HPDE6-E6E7 (cell line): ENCODE measurements around the gene NRXN2.
"Not testable (repeated sequence)": the region's sequence is repeated elsewhere in the genome, so short reads cannot be mapped to it uniquely, and the experiment has no call there.

Experiments
- DNase-seq: peaks from one replicate; pipeline ENCODE4 v3.0.0; 2011; ENCODE audit warnings: missing footprints; ENCODE audit errors: extremely low spot score

The NRXN2 gene

DNA sequence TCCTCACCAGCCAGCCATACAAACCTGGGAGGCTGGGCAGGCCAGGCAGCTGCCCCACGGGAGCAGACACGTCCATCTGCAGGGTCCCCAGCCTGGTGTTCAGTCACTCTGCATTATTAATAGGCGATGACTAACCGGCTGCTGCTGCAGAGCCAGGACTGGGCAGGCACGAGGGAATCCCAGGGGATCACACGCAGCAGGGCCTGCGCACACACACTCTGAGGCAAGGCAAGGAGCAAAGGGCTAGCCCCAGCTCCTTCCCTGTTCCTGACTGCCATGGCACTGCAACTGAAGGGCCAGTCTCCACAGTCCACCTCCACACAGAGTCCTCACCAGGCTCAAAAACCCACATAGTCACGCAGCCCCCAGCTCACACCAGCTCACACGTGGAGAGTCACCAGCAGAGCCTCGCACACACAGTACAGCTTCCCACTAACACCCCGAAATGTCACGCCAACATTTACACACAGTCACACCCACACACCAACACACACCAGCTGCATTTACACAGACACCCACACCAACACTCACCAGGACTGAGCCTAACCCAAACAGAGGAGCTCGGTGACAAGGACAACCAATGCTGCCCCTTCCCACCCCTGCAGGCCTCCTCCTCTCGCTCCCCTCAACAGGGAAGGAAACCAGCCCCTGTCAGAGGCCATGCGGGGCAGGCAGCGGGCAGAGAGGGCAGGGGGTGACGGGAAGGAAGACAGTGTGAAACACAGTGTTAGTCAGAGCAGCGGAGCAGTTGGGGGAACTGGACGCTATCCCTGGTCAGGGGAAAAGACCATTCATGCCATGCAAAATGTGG is 47.3 kb downstream of the NRXN2 start:
- peak; percentile 78 for DNase-seq

DNA sequence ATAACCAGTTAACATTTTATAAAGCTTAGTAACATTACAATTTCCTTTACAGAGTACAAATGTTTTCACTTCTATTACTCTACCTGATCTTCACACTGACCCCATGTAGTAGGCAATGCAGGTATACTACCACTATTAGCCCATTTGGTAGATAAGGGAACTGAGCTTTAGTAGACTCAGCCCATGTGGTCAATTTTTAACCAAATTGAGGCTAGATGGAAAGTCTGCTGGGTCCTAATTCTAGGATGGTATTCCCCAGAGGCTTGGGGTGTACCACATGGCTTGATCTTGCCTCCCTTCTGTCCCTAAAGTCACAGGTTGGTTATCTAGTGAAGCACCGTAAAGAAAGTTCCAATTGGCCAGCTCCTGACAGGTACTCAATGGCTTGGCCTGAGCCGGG is 48.2 kb downstream of the NRXN2 start:
- no peak for DNase-seq

DNA sequence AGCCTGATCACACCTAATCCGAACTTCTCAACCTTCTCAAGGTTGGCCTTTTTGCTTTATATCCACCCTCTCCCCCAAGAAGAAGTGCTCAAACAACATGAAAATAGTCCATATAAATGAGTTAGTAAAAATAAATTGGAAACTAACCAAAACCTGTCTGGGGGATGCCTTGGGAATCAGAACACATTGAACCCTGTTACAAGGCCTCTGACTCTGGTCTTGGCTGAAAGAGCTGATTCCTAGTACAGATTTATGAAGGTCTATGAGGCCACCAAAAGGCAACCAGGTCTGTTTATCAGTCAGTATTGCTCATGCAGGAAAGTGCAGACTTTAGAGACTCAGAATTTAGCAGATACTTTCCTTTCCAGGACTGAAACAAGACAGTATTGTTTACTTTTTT is 49.7 kb downstream of the NRXN2 start:
- no peak for DNase-seq

DNA sequence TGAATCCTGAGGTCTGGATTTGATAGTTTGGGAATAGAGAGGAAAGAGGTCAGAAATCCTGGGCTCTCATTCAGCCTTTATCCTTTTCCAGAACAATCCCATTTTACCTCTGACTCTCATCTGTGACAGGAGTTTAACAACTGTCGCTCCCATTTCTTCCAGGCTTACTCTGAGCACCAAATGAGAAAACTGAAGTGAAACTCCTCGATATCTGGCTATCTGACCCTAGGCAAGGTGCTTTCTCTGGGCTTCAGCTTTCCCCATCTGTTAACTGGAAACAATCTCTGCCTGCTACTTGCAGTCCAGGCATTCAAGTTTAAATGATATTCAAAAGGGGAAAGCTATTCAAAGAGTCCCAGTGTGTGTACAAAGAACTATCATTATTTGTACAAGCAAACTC is 50.1 kb downstream of the NRXN2 start:
- no peak for DNase-seq

DNA sequence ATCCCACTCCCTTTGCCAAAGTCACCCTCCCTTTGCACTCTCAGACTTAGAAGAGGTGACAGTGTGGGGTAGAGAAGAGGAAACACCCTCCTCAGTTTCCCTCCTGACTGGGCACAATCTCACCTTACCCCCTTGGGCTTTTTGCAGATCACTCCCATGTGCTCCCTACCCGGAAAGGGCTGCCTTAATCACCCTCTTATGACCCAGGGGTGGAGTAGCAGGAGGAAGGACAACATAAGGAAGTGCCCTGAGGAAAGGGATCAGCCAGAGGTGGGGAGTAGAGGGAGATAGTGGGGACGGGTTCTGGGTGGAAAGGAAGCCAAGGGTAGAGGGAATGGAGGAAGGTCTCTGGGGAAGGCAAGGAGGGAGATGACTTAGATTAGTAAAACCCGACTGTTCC is 52.0 kb downstream of the NRXN2 start:
- peak; percentile 21 for DNase-seq

DNA sequence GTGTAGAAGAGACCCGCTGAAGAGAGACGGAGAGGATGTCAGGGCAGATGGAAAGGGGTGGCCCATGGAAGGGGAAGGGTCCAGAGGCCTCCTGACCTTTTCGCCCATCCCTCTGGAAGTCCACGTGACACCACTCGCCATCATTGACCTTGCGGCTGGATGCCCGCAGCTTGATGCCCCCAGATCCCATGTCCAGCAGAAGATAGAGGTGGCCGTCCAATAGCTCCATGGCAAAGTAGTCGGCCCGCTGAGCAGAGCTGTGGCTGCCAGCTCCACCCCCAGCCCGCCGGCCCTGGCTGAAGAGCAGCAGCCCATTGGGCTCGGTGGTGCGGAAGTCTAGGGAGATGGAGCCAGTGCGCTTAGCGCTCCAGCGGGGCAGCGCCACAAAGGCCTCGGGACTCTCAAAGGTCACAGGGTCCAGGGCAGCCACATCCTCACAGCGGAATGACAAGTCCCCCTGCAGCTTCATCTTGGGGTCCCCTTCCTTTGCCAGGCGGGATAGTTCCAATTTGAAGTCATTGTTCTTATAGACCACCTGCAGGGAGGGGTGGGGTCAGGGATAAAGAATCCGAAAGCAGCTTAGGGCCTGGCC is 55.7 kb downstream of the NRXN2 start:
- DNase-seq: no peak

DNA sequence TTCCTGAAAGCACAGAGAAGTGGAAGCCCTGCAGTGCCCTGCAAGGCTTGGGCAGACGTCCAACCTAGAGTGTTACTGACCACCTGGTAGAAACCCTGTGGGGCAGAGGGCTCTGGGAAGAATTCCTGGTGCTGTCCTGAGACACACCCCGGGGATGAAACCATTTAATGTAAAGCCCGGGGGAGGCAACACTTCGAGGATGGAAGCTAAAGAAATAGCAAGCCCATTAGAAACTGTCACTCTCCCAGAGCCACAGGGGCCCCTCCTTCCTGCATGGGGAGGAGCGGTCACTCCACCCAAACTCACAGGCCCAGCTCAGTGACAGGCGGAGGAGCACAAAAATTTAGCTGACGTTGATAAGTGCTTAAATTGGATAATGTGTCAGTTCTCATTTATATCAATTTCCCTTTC is 57.6 kb downstream of the NRXN2 start:
- no peak for DNase-seq

DNA sequence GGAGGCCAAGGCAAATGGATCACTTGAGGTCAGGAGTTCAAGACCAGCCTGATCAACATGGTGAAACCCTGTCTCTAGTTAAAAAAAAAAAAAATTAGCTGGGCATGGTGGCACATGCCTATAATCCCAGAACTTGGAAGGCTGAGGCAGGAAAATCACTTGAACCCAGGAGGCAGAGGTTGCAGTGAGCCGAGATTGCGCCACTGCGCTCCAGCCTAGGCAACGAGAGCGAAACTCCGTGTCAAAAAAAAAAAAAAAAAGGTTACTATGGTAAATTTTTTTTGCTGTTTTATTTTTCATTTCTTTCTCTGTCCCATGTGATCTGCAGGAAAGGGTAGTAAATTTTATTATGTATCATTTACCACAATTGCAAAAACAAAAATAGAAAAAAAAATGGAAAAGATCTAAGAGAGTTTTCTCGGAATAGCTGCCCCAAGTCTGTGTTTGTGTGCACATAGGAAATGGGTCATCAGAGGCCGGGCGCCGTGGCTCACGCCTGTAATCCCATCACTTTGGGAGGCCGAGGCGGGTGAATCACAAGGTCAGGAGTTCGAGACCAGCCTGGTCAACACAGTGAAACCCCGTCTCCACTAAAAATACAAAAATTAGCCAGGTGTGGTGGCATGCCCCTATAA is 58.6 kb downstream of the NRXN2 start:
- DNase-seq: not testable (repeated sequence)

DNA sequence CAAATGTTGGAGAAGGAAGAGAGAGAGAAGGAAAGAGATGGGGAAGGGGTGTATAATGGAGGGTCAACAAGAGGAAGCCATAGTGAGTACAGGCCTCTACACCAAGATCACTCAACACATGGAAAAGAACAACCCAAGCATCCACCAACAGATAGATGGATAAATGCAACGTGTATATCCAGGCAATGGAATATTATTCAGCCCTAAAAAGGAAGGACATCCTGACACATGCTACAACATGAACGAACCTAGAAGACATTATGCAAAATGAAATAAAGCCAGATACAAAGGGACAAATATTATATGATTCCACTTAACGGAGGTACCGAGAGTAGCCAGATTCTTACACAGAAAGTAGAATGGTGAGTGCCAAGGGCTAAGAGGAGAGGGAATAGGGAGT is 59.3 kb downstream of the NRXN2 start:
- no peak for DNase-seq

DNA sequence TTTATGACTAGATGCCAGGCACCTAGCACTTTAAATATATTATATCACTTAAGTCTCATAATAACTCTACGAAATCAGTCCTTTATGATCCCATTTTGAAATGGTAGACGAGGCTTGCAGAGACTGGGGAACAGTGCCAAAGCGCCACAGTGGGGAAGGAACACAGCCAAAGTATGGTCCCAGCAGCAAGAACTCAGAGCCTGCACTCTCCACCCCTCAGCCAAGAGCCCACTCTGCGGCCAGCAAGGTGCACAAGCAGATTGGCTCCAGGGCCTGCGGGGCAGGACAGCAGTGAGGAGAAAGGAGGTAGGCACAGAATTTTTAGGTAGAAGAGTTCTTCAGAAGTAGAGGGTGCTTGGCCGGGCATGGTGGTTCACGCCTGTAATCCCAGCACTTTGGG is 61.4 kb downstream of the NRXN2 start:
- no peak for DNase-seq

DNA sequence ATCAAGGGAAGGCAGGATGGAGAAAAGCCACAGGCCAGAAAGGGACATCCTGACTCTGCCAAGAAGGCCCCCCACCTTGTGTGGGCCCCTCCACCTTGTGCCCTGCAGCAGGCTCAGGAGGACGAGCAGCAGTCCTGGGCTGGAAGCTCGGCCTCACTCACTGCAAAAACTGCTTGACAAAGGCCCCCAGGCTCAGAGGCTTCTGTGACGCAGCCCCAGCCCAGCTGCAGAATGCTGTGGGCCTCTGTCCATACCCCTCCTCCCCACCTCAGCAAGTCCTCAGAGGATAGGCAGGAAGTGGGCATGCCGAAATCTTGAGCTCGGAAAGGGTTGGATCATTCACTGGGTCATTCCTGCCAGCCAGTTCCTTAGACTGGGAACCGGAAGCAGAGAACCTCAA is 61.9 kb downstream of the NRXN2 start:
- DNase-seq: no peak

DNA sequence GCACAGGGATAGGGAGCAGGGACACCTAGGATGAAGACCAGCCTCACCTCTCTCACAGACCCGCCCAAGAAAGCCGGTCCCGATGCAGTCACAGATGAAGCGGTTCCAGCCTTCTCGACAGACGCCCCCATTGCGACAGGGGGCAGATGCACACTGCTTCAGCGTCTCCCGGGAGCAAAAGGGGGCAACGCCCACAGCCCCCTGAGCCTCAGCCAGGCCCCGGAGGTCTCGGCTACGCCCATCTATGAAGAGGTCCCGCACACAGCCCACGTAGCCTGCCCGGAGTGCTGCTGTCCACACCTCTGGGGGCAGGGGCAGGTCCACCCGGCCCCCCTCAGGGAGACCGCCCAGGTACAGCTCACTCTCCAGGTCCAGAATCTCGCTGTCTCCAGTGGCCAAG is 62.3 kb downstream of the NRXN2 start:
- DNase-seq: no peak

DNA sequence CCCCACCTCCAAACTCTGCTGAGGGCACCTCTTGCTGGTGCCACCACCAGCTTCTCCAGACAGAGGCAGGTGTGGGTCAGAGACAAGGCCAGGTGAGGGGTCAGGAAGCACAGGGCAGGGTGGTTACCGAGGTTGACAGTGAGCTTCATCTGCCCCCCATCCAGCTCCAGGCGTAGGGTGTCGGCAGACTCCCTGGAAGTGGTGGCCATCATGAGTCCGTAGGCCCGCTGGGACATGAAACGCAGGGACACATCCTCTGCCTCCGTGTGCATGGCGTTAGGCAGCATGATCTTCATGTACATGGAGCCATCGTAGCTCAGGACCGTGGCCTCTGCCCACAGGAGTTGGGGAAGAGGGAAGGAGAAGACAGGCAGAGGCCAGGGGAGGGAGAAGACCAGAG is 62.8 kb downstream of the NRXN2 start:
- no peak for DNase-seq

DNA sequence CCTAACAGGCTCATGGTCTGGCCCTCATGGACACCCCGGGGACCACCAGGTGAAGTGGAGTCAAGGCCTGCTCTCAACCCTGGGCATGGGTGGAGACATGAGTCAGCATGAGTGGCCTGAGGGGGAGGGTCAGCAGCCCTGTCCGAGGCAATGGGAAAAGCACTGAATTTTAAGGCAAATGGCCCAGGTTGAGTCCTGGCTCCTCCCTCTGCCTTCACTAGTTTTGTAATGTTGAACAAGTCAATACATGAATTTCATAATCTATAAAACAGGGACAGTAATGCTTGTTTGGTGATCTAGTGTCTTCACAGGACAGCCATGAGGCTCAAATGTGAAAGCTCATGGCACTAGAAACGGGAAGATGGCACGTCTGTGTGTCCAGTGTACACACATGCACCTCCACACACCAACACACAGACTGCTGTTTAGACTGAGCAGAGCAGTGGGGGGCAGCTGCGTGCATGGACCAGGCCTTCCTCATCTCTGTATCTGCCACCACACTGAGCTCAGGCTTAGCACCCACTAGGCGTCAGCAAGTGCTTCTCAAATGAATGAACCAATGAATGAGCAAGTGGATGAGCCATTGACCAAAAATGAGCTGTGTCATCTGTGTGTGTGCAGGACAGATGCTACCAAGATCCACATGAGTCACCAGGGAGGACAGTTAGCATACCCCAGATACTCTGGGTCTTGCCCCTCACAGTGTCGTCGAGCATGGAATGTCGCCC is 63.4 kb downstream of the NRXN2 start:
- DNase-seq: peak; percentile 77

DNA sequence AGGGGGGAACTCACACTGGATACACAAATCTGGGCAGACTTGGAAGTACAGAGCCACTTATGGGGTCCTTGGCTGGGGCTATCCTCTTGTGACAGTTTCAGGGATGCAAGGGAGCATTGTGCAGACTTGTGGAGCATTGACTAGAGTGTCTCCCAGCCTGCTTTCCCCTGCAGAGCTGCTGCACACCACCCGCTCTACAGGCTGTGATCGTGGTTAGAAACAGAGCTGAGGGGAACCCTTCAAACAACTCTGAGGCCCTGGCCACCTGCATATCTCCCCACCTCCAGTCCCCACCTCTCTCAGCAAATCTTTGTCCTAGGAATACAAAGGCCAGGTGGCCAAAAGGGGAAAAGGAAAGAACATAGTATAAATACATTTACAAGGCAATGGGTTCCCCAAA is 64.7 kb downstream of the NRXN2 start:
- DNase-seq: no peak

DNA sequence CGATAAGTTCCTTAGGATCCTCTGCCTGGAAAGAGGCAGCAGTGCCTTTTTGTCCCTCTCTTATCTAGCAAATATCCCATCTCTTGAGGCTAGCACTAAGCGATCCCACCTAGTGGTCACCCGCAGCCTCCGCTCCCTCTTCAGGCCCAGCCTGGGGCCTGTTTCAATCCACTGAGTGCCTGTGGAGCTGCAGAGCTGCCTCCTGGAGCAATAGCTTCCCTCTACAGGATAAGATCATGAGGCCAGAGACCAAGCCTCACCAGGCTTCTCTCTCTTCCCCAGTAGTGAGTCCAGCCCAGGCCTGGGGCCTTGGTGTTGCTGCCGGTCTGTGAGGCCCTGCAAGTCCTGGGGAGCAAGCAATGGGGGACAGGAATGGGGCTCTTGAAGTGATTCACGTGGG is 66.1 kb downstream of the NRXN2 start:
- no peak for DNase-seq

DNA sequence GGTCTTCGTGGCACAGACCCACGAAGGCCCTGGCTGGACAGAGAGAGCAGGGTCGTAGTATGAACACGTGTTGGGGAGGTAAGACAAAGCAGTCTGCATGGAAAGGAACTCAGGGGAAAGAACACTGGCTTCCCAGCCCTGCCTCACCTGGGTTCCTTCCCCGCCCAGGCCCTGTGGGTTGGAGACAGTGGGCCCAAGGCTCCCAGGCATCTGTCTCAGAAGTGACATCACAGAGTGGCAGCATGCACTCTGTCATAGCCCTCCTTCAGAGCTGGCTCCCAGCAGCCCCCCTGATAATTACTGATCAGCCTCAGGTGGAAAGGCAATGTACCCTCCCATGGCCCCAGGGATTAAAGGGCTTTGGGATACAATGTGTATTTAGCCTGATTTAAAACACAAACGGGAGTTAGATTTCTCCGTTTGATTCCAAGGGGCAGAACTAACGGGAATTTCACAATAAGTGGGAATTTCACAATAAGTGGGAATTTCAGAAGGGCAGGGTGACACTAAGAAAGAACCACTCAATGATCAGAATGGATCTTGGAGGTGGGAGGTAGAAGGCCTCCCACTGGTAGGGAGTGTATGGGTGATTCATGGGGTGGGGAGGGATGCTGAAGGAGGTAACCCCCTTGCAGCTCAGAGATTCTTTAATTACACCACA is 66.9 kb downstream of the NRXN2 start:
- no peak for DNase-seq

DNA sequence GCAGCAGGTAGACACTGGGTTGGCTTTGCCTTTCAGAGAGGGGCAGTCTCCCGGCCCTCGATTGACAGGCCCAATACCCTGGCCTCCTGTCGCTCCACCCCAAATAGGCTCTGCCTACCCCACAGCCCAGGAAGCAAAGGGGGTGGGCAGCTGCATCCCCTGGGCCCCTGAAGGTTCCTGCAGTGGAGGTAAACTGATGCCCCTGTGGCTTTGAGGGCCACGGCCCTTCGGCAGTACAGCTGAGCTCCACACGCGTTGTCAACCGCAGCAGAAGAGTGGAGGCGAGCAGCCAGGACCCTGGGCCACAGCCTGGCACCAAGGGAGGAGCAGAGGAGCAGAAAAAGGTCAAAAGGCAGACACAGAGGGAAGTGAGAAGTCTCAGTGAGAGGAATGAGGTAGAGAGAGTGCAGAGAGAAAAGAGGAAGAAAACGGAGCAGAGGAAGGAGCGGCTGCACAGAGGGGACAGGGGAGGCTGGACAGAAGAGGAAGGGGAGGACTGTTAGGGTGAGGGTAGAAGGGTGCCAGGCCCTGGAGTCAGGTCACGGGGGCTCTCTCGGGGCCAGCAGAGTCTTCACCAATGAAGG is 67.9 kb downstream of the NRXN2 start:
- no peak for DNase-seq

DNA sequence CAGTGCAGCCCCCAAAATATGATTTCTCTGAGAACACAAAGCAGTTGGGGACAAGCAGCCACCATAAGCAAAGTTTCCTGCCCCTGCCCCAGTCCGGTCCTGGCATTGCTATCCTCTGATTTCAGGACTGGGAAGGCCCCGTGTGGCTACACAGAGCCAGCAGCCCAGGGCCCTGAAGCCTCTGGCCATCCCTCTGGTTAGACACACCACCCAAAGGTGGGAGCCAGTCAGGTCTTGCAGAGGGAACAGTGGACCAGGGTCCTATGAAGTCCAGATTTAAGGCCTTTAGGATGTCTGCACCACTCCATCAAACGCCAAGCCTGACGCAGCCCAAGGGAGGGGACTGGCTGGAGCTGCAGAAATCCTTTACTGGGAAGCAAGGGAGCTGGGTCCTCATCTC is 68.6 kb downstream of the NRXN2 start:
- no peak for DNase-seq

DNA sequence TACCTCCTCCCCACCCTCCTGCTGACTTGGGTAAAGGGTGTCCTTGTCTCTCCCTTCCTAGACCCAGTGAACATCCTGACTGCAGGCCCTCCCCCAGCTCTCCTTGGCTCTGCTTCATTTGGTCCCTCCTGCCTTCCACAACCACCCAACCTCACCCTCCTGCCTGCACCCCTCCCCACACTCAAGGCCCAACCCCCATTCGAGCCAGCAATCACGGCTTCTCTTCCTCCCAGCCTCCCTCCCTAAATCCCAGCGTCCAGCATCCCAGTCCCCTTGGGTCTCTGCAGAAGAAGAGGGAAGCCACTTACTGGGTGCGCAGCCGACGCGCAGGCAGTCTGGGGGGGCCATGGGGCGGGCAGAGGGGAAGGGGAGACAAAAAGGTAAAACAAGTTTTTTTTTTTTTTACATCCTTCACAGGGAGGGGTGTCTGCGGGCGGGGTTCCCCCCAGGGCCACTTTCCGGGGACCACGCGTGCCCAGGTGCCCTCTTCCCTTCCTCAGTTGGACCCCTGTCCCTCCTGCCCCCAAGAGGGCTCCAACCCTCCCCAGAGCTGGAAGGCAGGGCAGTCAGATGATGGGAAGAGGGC is 69.5 kb downstream of the NRXN2 start:
- no peak for DNase-seq
